OCI-LY7 (cell line): ENCODE measurements around the gene WNK2. TPM values are rescaled to one million over a fixed set of nuclear protein-coding genes. Genes with fewer than 3 reads are reported as not detected.

Source experiments
- Bru-seq: library from RNA; stranded (reverse); fragments of 400-500 nt; gene quantifications from one replicate; lab custom pipeline; 2021; lab: Mats Ljungman, UMichigan
- BruChase-seq, 2 experiments: library from RNA; stranded (reverse); fragments of 400-500 nt; gene quantifications; one replicate each; lab custom pipeline; 2021; lab: Mats Ljungman, UMichigan
- BruUV-seq: library from RNA; stranded (reverse); fragments of 400-500 nt; replicated peaks from 2 replicates; lab custom pipeline; 2021; lab: Mats Ljungman, UMichigan
- CTCF ChIA-PET: fragments of 300-600 bp; sonication (Branson Sonifier 250); formaldehyde crosslinking; loops from one replicate; lab custom pipeline; 2022; ENCODE audit warnings: antibody characterized with exemption; ENCODE audit not compliant: unreplicated experiment; lab: Charles Lee
- POLR2A ChIA-PET: fragments of 300-600 bp; sonication (Branson Sonifier 250); formaldehyde crosslinking; loops from one replicate; lab custom pipeline; 2022; ENCODE audit warnings: antibody characterized with exemption; lab: Charles Lee
- DNase-seq: peaks from one replicate; pipeline ENCODE4 v3.0.0-alpha.2; 2015; ENCODE audit warnings: low spot score
- H2AFZ ChIP-seq: fragments of 200-600 bp; sonication (generic), shearing (Covaris generic); 2 replicates; pipeline ENCODE4 v1.6.1; 2014; ENCODE audit warnings: mild to moderate bottlenecking, antibody characterized with exemption, low read length, moderate library complexity
- H3K27ac ChIP-seq: fragments of 200-600 bp; sonication (generic); 2 replicates; pipeline ENCODE4 v1.5.1; 2014; ENCODE audit warnings: mixed run types, low read depth, mild to moderate bottlenecking, moderate library complexity, low read length, inconsistent platforms; ENCODE audit not compliant: poor library complexity, severe bottlenecking
- H3K36me3 ChIP-seq: fragments of 200-600 bp; sonication (generic); 2 replicates; pipeline ENCODE4 v1.6.1; 2014; ENCODE audit warnings: mild to moderate bottlenecking, antibody characterized with exemption, low read length, moderate library complexity, mixed read lengths; ENCODE audit not compliant: insufficient read depth
- H3K4me1 ChIP-seq: fragments of 200-600 bp; sonication (generic); 2 replicates; pipeline ENCODE4 v1.5.1; 2014; ENCODE audit warnings: mild to moderate bottlenecking, low read length; ENCODE audit not compliant: insufficient read depth, poor library complexity, severe bottlenecking
- H3K4me2 ChIP-seq: fragments of 200-600 bp; sonication (generic); 2 replicates; pipeline ENCODE4 v1.6.1; 2014; ENCODE audit warnings: mild to moderate bottlenecking, low read length
- H3K4me3 ChIP-seq: fragments of 200-600 bp; sonication (generic); 2 replicates; pipeline ENCODE4 v1.5.1; 2014; ENCODE audit warnings: mild to moderate bottlenecking, low read depth, low read length; ENCODE audit not compliant: poor library complexity, severe bottlenecking
- H3K79me2 ChIP-seq: fragments of 200-600 bp; sonication (generic); 2 replicates; pipeline ENCODE4 v1.6.1; 2016; ENCODE audit warnings: low read depth, mild to moderate bottlenecking, low read length, moderate library complexity, mixed read lengths; ENCODE audit not compliant: insufficient read depth
- H3K9me2 ChIP-seq: fragments of 200-600 bp; sonication (generic); 2 replicates; pipeline ENCODE4 v1.6.1; 2016; ENCODE audit warnings: mild to moderate bottlenecking, low read length, mixed read lengths; ENCODE audit not compliant: insufficient read depth
- H3K9me3 ChIP-seq: fragments of 200-600 bp; sonication (generic); 2 replicates; pipeline ENCODE4 v1.6.1; 2014; ENCODE audit warnings: mild to moderate bottlenecking, mixed run types, low read length, mixed read lengths
- H4K20me1 ChIP-seq: fragments of 200-600 bp; sonication (generic); 2 replicates; pipeline ENCODE4 v1.6.1; 2014; ENCODE audit warnings: mild to moderate bottlenecking, antibody characterized with exemption, low read length, moderate library complexity, mixed read lengths; ENCODE audit not compliant: insufficient read depth
- EZH2phosphoT487 ChIP-seq: fragments of 200-600 bp; sonication (generic); IDR thresholded peaks from 2 replicates; pipeline ENCODE4 v1.6.1; 2018; ENCODE audit warnings: low read depth, borderline replicate concordance, mild to moderate bottlenecking, mixed run types, antibody characterized with exemption, low read length, moderate library complexity, mixed read lengths
- intact Hi-C: fragments of 100-400 bp; cut with micrococcal nuclease; formaldehyde crosslinking; loops from one replicate; pipeline ENCODE4 v1.10.0; 2022; ENCODE audit not compliant: unreplicated experiment
- long read RNA-seq: library from polyadenylated mRNA; stranded (forward); transcript quantifications from one replicate; pipeline ENCODE4 v2.0.0, GENCODE V29; 2022
- total RNA-seq, 2 experiments: library from RNA; depleted of rRNA in 1 of 2; stranded (reverse); fragments of >200 nt in 1 of 2; shearing (Covaris generic) in 1 of 2; gene quantifications; 2 replicates each; pipeline ENCODE4 v1.2.3, GENCODE V29; 2014 to 2022
- TF ChIP-seq, protein P1 (sequence below): fragments of 200-600 bp; sonication (generic); conservative IDR thresholded peaks from 2 replicates; pipeline ENCODE4 v1.5.1; 2014; ENCODE audit warnings: mild to moderate bottlenecking, antibody characterized with exemption, low read length, moderate library complexity, mixed read lengths

WNK2 gene
- total RNA-seq (2014; rRNA removed; shearing (Covaris generic)), result 118 and 142 TPM in 2 replicates
- total RNA-seq (2022), result 176 and 194 TPM in 2 replicates
- Bru-seq, nascent RNA, result percentile 64 among the genes with signal in this experiment
- percentile 65 among the genes with signal in this experiment for BruChase-seq, experiment 1, labeled RNA remaining after a 6-hour chase
- BruChase-seq, experiment 2, labeled RNA remaining after a 2-hour chase, result percentile 59 among the genes with signal in this experiment
- long read RNA-seq, transcript WNK2-209 (2 exons, 559 nt), result major isoform, 6 of 163 reads
- long read RNA-seq, partial matches to known transcripts, result 77 of 163 reads
- long read RNA-seq, other reads (novel, unspliced or antisense), result 78 of 163 reads

DNA sequence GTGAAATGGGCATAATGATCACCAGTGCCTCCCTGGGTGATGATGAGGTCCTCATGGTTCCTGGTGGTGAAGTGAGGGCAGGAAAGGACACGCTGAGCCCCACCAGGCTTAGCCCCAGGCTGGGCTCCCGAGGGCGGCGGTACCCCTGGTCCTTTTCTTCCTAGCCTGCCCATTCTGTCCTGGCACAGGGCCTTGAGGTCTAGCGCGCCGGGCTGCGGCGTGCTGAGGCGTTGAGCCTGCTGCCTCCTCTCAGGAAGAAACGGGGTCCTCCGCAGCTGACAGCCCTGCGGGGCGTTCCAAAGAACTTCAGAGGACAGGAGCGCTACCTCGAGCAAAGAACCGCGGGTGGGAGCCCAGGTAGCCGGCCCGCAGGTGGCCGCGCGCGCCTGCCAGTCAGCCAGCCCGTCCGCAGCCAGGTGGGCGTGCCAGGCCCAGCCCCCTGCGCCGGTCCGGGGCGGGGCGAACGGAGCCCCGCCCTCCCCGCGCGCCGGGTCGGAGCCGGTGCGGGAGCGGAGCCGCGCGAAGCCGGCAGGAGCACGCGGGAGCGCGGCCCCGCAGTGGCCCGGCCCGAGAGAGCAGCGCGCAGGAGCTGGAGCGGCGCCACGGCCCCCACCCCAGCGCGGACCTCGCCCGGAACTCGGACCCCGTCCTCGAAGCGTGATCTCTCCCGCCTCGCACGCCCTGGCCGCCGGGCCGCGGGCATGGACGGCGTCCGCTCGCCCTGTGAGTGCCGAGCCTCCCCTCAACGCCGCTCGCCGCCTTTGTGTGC is at the start of gene WNK2:
WNK2 (plus strand) TSS at position 477 of the 769 bp plus-strand sequence. CDS start 791 bp downstream, outside the sequence.
- intact Hi-C loops, result no loop called here
- H3K36me3 ChIP-seq, result no peaks in the 10 kb centered on the region
- peak; percentile 57 for DNase-seq
- H3K9me3 ChIP-seq, result no peaks in the 10 kb centered on the region
- BruUV-seq, result no TSS peak
- peak within 1 kb of the TSS; percentile 55; the same call in 1 of the 2 replicates for H2AFZ ChIP-seq
- no peaks in the 10 kb centered on the region for H3K9me2 ChIP-seq
- TF ChIP-seq EZH2phosphoT487, result no peak
- TF ChIP-seq, protein P1, sequence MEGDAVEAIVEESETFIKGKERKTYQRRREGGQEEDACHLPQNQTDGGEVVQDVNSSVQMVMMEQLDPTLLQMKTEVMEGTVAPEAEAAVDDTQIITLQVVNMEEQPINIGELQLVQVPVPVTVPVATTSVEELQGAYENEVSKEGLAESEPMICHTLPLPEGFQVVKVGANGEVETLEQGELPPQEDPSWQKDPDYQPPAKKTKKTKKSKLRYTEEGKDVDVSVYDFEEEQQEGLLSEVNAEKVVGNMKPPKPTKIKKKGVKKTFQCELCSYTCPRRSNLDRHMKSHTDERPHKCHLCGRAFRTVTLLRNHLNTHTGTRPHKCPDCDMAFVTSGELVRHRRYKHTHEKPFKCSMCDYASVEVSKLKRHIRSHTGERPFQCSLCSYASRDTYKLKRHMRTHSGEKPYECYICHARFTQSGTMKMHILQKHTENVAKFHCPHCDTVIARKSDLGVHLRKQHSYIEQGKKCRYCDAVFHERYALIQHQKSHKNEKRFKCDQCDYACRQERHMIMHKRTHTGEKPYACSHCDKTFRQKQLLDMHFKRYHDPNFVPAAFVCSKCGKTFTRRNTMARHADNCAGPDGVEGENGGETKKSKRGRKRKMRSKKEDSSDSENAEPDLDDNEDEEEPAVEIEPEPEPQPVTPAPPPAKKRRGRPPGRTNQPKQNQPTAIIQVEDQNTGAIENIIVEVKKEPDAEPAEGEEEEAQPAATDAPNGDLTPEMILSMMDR, result no peak
- POLR2A ChIA-PET, result no interaction called here
- H4K20me1 ChIP-seq, result no peaks in the 10 kb centered on the region
- H3K27ac ChIP-seq, result no peak within 1 kb of the TSS
- peak within 1 kb of the TSS; percentile 70 for H3K4me3 ChIP-seq
- H3K4me2 ChIP-seq, result peak within 1 kb of the TSS; percentile 82
- CTCF ChIA-PET, result no interaction called here
- H3K4me1 ChIP-seq, result peaks cover 20% of the 10 kb centered on the region
- H3K79me2 ChIP-seq, result no peaks in the 10 kb centered on the region

GRCh38 chr9:93134740-93135444 is 49.0 kb upstream of the WNK2 start:
- Histone ChIP-seq H3K9me3 (no peaks in the 10 kb centered on the region), H4K20me1 (no peaks in the 10 kb centered on the region), H3K4me3 (peak overlapping the region; percentile 83), H3K9me2 (no peaks in the 10 kb centered on the region), H3K4me2 (peak overlapping the region; percentile 96), H3K4me1 (peaks cover 50% of the 10 kb centered on the region), H3K79me2 (no peaks in the 10 kb centered on the region), H3K36me3 (no peaks in the 10 kb centered on the region), H3K27ac (no peak overlapping the region), H2AFZ (peak overlapping the region; percentile 83; the same call in 1 of the 2 replicates)
- TF ChIP-seq, protein P1, result no peak
- no peak for TF ChIP-seq EZH2phosphoT487
- no peak for DNase-seq
- intact Hi-C loops, result loop anchor here (5.0 kb wide), 1 partner anchor 73 kb away; no protein-coding TSS in a partner anchor
- no TSS peak for BruUV-seq
- ChIA-PET POLR2A (interaction anchor here (1.6 kb wide), 1 partner anchor 11 kb away, joined by 3 read pairs; no protein-coding TSS in a partner anchor), CTCF (interaction anchor here (0.7 kb wide), 1 partner anchor 1048 kb away, joined by 6 read pairs; no protein-coding TSS in a partner anchor)
